ENCODE data around the gene MANSC1.

DNA sequence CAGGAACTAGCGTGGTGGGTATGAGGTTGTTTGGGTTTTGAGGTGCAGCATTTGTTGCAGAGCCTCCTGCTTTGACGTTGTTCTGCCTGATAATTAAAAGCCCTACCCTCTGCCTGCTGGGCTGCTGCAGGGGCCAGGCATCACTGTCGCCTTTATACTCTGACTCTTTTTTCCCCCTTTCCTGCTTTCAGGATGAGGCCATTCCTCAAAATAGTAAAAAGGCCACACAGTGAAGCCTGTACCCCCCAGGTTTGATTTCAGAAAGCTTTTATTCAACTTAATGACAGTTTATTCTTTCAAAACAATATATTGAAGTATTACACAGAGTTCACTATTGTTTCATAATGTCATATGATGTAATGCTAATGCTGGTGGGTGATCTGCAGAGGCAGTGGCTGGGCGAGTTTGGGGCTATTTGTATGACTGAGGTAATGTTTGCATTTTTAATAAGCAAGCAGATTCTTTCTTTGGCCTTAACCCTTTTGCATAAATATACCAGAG is 15.9 kb upstream of the MANSC1 start:
- TF ChIP-seq, protein P1, sequence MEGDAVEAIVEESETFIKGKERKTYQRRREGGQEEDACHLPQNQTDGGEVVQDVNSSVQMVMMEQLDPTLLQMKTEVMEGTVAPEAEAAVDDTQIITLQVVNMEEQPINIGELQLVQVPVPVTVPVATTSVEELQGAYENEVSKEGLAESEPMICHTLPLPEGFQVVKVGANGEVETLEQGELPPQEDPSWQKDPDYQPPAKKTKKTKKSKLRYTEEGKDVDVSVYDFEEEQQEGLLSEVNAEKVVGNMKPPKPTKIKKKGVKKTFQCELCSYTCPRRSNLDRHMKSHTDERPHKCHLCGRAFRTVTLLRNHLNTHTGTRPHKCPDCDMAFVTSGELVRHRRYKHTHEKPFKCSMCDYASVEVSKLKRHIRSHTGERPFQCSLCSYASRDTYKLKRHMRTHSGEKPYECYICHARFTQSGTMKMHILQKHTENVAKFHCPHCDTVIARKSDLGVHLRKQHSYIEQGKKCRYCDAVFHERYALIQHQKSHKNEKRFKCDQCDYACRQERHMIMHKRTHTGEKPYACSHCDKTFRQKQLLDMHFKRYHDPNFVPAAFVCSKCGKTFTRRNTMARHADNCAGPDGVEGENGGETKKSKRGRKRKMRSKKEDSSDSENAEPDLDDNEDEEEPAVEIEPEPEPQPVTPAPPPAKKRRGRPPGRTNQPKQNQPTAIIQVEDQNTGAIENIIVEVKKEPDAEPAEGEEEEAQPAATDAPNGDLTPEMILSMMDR (IDR thresholded peaks at IDR 0.05; ENCODE audit: poor library complexity, severe bottlenecking) = no peak
- no peak for TF ChIP-seq POLR2AphosphoS5 (IDR thresholded peaks at IDR 0.05)
- TF ChIP-seq EZH2 (IDR thresholded peaks at IDR 0.05; ENCODE audit: borderline replicate concordance, insufficient read depth, low read length, poor library complexity, severe bottlenecking) = no peak
- TF ChIP-seq, protein P2, sequence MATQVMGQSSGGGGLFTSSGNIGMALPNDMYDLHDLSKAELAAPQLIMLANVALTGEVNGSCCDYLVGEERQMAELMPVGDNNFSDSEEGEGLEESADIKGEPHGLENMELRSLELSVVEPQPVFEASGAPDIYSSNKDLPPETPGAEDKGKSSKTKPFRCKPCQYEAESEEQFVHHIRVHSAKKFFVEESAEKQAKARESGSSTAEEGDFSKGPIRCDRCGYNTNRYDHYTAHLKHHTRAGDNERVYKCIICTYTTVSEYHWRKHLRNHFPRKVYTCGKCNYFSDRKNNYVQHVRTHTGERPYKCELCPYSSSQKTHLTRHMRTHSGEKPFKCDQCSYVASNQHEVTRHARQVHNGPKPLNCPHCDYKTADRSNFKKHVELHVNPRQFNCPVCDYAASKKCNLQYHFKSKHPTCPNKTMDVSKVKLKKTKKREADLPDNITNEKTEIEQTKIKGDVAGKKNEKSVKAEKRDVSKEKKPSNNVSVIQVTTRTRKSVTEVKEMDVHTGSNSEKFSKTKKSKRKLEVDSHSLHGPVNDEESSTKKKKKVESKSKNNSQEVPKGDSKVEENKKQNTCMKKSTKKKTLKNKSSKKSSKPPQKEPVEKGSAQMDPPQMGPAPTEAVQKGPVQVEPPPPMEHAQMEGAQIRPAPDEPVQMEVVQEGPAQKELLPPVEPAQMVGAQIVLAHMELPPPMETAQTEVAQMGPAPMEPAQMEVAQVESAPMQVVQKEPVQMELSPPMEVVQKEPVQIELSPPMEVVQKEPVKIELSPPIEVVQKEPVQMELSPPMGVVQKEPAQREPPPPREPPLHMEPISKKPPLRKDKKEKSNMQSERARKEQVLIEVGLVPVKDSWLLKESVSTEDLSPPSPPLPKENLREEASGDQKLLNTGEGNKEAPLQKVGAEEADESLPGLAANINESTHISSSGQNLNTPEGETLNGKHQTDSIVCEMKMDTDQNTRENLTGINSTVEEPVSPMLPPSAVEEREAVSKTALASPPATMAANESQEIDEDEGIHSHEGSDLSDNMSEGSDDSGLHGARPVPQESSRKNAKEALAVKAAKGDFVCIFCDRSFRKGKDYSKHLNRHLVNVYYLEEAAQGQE (IDR thresholded peaks at IDR 0.05; ENCODE audit: borderline replicate concordance) = no peak
- no peak for TF ChIP-seq SMC3 (conservative IDR thresholded peaks at IDR 0.05; ENCODE audit: poor library complexity)
- TF ChIP-seq TAF1 (IDR thresholded peaks at IDR 0.05; ENCODE audit: low read depth) = no peak
- no peak for TF ChIP-seq RAD21 (conservative IDR thresholded peaks at IDR 0.05)
- TF ChIP-seq EP300 (conservative IDR thresholded peaks at IDR 0.05; ENCODE audit: poor library complexity, severe bottlenecking) = no peak
- TF ChIP-seq MXI1 (conservative IDR thresholded peaks at IDR 0.05; ENCODE audit: poor library complexity, severe bottlenecking) = no peak
